Testis (tissue), 3 donors: ENCODE measurements around the gene PPFIA4. TPM values are rescaled to one million over a fixed set of nuclear protein-coding genes. Genes with fewer than 3 reads are reported as not detected.
A peak's percentile ranks its signal among the peaks of the same experiment; 100 is the strongest.

ENCODE experiments used
- DNase-seq: peaks from one replicate; pipeline ENCODE4 v3.0.0-alpha.2; 2019
- H3K27ac ChIP-seq, 2 donors: fragments of 200-600 bp; sonication (generic); one replicate each; pipeline ENCODE4 v1.5.1; 2019
- H3K27me3 ChIP-seq: fragments of 200-600 bp; sonication (generic); one replicate; pipeline ENCODE4 v1.5.1; 2019
- H3K36me3 ChIP-seq: fragments of 200-600 bp; sonication (generic); one replicate; pipeline ENCODE4 v1.5.1; 2017; ENCODE audit warnings: low read depth; ENCODE audit errors: missing control alignments
- H3K4me1 ChIP-seq: fragments of 200-600 bp; sonication (generic); one replicate; pipeline ENCODE4 v1.5.1; 2019
- H3K4me3 ChIP-seq, 2 donors: fragments of 200-600 bp; sonication (generic); one replicate each; pipeline ENCODE4 v1.5.1; 2017 to 2019
- H3K9me3 ChIP-seq: fragments of 200-600 bp; sonication (generic); one replicate; pipeline ENCODE4 v1.5.1; 2017
- CTCF ChIP-seq, 3 experiments: fragments of 450-650 bp in 2 of 3; fragments of 200-600 bp in 1 of 3; sonication (generic) in 1 of 3; IDR thresholded peaks; one replicate each; pipeline ENCODE4 v1.5.1; 2016 to 2019; ENCODE audit warnings: antibody characterized with exemption in 3 of 3, mild to moderate bottlenecking in 2 of 3, moderate library complexity in 1 of 3
- POLR2A ChIP-seq: fragments of 450-650 bp; IDR thresholded peaks from one replicate; pipeline ENCODE4 v1.6.1; 2017; ENCODE audit warnings: antibody characterized with exemption, mild to moderate bottlenecking, moderate library complexity
- WGBS, 2 donors: methylation state at CpG; one replicate each; pipeline ENCODE4 v1.1.5; 2018; 5-methylcytosine and 5-hydroxymethylcytosine counted together
- intact Hi-C: fragments of 100-400 bp; cut with DNase I; formaldehyde crosslinking; loops from one replicate; pipeline ENCODE4 v1.15.1; 2023; ENCODE audit warnings: low total_unique reads
- polyA plus RNA-seq: library from polyadenylated mRNA; stranded (reverse); fragments of 350-450 nt; fragmentation: Illumina TruSeq; extraction: RNeasy Lipid Tissue Mini Kit (QIAGEN cat#74804); gene quantifications from one replicate; pipeline ENCODE4 v1.2.3, GENCODE V29; 2014; ENCODE audit warnings: low read depth, low replicate concordance; ENCODE audit not compliant: insufficient read depth
- total RNA-seq, 2 donors: library from RNA; depleted of rRNA; stranded (reverse); fragments of >200 nt; gene quantifications; one replicate each; pipeline ENCODE4 v1.2.3, GENCODE V29; 2016

Gene PPFIA4
- total and polyA plus RNA-seq, 3 donors from 2014 or later, result 6.6 to 33.1 (median 27.2) TPM

- WGBS, 2 donors, result 92 to 100% methylated on average over 1 of the region's 1 CpG
- no peak overlapping the region for H3K4me3 ChIP-seq
- intact Hi-C loops, result no loop called here
Measured at GRCh38 chr1:203097001-203097400, 70.7 kb downstream of the PPFIA4 start.

DNA sequence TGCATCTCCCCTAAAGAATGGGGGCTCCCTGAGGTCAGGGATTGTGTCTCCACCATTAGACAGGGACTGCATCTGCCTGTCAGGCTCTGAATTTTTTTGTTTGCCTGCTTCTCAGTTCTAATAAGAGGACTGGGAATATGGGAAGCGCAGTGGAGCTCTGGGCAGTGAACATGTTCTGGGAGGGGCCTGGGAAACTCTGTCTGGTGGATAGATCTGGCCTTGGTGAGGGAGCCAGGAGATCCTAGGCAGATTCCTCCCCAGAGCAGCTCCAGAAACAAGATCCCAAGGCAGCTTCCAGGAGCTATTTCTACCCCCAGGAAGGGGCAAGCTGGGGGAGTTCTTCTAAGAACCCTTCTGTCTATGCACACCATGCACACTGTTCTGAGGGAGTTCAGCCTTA, 72.2 kb downstream of the PPFIA4 start:
- intact Hi-C loops, result no loop called here
- TF ChIP-seq POLR2A (no peak), CTCF (IDR thresholded peaks at IDR 0.05) (no peak)
- H3K4me1 ChIP-seq, result peaks cover 8% of the 10 kb centered on the region
- no peak overlapping the region for H3K4me3 ChIP-seq
- H3K27me3 ChIP-seq, result no peaks in the 10 kb centered on the region
- 33 to 56% methylated on average over 1 of the region's 1 CpG for WGBS, 2 donors
- no peak for DNase-seq
- H3K36me3 ChIP-seq, result no peaks in the 10 kb centered on the region
- H3K9me3 ChIP-seq, result no peaks in the 10 kb centered on the region
- H3K27ac ChIP-seq, result peak overlapping the region in 1 of 2 donors; percentile 77

More at GRCh38 chr1:203097001-203097400, 70.7 kb downstream of the PPFIA4 start:
- H3K27me3 ChIP-seq, result no peaks in the 10 kb centered on the region
- no peaks in the 10 kb centered on the region for H3K9me3 ChIP-seq
- no peak for TF ChIP-seq POLR2A
- TF ChIP-seq CTCF (IDR thresholded peaks at IDR 0.05), result no peak
- no peak for DNase-seq
- H3K27ac ChIP-seq, result no peak overlapping the region
- H3K4me1 ChIP-seq, result peaks cover 6% of the 10 kb centered on the region
- no peaks in the 10 kb centered on the region for H3K36me3 ChIP-seq

- Histone ChIP-seq H3K27me3 (no peaks in the 10 kb centered on the region), H3K27ac (peak overlapping the region in 1 of 2 donors; percentile 77), H3K9me3 (no peaks in the 10 kb centered on the region), H3K4me3 (no peak overlapping the region), H3K36me3 (no peaks in the 10 kb centered on the region), H3K4me1 (peaks cover 8% of the 10 kb centered on the region)
- intact Hi-C loops, result no loop called here
- WGBS, 2 donors, result 73 to 77% methylated on average over 8 of the region's 8 CpGs
- no peak for TF ChIP-seq CTCF (IDR thresholded peaks at IDR 0.05)
- no peak for TF ChIP-seq POLR2A
- no peak for DNase-seq
Measured at GRCh38 chr1:203098914-203099520, 72.7 kb downstream of the PPFIA4 start.

DNA sequence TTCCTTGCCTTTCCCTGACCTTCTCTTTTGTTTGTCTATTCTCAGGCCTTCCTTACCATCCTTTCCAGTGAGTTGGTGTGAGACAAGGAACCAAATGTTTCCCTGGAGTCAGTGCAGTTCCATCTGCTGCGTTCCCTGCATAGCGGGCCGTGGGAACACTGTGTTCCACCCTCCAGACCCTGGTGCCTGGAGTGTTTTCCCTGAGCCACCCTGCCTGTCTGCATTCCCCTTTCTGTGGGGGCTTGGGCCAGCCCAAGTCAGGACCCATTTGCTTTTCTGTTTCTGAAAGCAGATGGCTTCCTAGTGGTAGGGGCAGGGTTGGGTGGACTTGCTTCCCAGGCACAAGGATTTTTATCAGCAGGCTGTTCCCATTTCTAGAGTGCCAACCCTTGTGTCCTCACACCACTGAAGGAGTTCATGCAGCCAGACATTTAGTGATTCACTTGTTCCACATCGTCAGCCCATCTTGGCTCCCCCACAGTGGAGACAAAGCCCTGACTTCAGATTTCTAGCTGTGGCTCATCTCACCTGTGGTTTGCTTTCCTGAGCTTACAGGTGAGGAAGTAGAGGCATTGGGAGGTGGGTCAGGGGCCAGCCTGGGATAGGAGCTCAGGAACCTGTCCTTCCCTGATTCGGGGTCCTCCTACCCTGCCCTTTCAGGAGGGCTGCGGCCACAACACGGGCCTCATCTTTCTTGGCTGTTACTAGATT, 73.7 kb downstream of the PPFIA4 start:
- peaks cover 8% of the 10 kb centered on the region for H3K4me1 ChIP-seq
- intact Hi-C loops, result no loop called here
- no peaks in the 10 kb centered on the region for H3K27me3 ChIP-seq
- no peaks in the 10 kb centered on the region for H3K36me3 ChIP-seq
- H3K4me3 ChIP-seq, result no peak overlapping the region
- 48 to 73% methylated on average over 7 of the region's 7 CpGs for WGBS, 2 donors
- DNase-seq, result peak; percentile 58
- peak overlapping the region; percentile 16 to 77 for H3K27ac ChIP-seq
- no peak for TF ChIP-seq POLR2A
- no peak for TF ChIP-seq CTCF (IDR thresholded peaks at IDR 0.05)
- H3K9me3 ChIP-seq, result no peaks in the 10 kb centered on the region

DNA sequence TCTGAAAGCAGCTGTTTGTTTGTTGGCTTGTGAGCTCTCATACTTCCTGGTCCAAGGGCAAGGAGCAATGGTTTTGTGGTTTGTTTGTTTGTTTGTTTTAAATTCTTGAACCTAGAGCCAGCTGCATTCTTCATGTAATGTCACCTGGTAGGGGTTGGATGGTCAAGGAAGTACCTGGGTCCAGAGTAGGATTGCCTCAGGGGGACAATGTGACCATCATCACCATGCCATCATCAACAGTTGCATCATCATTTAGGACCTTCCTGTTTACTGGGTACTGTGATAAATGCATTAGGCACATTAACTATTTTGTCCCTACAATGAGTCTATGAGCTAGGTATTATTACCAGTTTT, 74.2 kb downstream of the PPFIA4 start:
- Histone ChIP-seq H3K4me3 (no peak overlapping the region), H3K27ac (peak overlapping the region; percentile 16 to 76), H3K27me3 (no peaks in the 10 kb centered on the region), H3K36me3 (no peaks in the 10 kb centered on the region), H3K9me3 (no peaks in the 10 kb centered on the region), H3K4me1 (peaks cover 8% of the 10 kb centered on the region)
- TF ChIP-seq CTCF (IDR thresholded peaks at IDR 0.05), result no peak
- no peak for TF ChIP-seq POLR2A
- intact Hi-C loops, result no loop called here
- no peak for DNase-seq
